ENCODE results near the gene PRKAR2A.
"Not testable (repeated sequence)": the region's sequence is repeated elsewhere in the genome, so short reads cannot be mapped to it uniquely, and the experiment has no call there.

PRKAR2A gene

GRCh38 chr3:48733752-48734518, 113.7 kb downstream of the PRKAR2A start:
- not testable (repeated sequence) for DNase-seq (ENCODE audit: low read depth in 2 of 2)

DNA sequence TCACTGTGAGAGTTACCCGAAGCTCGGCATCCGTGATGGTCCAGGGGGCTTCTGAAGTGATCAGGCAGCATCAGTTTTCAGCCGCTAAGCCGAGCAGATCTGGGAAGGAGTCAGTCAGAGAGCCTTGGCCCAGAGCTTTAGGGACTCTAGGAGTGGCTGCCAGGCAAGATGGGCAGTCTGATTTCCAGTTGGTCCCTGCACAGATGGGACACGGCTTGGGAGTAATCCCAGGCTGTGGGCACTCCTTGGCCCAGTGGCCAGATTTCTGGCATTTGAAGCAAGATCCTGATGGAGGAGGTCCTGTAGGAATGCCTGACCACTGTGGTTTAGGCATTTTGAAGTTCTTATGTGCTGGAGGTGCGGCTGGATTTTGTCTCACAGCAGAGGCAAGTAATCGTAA, 120.2 kb downstream of the PRKAR2A start:
- no peak for DNase-seq (ENCODE audit: low read depth in 2 of 2)

GRCh38 chr3:48725185-48725855, 122.4 kb downstream of the PRKAR2A start:
- not testable (repeated sequence) for DNase-seq (ENCODE audit: low read depth in 2 of 2)

DNA sequence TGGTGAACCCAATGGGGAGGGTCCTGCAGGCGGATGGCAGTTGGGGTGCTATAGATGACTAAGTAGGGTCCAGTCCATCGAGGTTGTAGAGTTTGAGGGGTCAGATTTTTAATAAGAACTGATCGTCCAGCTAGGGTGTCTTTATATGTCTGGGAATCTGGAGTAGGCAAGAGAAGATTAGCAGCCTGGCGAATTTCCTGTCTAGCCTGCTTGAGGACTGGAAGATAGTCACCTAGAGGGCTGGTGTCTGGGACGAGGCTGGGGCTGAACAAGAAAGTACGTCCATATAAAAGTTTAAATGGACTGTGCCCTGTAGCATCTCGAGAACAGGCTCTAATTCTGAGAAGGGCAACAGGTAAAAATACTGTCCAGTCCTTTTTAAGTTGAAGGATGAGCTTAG, 123.9 kb downstream of the PRKAR2A start:
- no peak for DNase-seq (ENCODE audit: low read depth in 2 of 2)

GRCh38 chr3:48723293-48723692, 124.4 kb downstream of the PRKAR2A start:
- DNase-seq (ENCODE audit: low read depth in 2 of 2): not testable (repeated sequence)

DNA sequence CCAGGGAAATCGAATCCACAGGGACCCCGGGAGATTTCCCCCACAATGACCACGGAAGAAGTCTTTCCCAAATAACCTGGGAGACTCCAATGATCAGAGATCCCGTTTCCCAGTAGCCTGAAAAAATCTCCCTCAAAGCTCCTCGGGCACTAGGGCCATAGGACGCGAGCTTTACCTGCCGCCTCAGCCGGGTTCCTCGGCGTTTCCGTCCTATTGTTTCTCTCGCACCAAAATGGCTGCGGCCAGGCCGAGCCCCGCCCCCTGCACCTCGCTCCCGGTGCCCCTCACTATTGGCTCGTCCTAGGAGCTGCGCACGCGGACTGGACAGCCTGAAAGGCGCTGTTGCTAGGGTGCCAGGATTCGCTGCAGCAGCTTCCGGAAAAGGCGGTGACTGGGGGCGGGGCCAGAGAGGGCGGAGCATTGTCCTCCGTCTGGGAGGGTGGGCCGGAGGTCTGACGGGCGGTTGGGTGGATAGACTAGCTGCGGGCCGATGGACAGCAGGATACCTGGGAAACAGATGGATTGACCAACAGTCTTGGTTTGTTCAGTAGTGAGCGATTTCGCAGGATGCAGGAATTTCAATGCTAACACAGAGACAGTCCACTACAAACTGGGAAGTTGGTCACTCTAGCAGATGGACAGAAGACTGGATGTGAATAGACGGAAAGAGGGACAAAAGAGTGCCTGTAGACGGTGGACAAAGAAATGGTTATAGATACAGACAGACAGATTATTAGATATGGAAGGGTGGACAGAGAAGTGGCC, 130.5 kb downstream of the PRKAR2A start, which contains the start of gene IP6K2:
Gene IP6K2, minus strand, starts transcription at position 240 of the 765 bp plus-strand sequence. CDS start 21,930 bp downstream, outside the sequence.
- DNase-seq (ENCODE audit: low read depth in 2 of 2): peak; percentile 98

DNA sequence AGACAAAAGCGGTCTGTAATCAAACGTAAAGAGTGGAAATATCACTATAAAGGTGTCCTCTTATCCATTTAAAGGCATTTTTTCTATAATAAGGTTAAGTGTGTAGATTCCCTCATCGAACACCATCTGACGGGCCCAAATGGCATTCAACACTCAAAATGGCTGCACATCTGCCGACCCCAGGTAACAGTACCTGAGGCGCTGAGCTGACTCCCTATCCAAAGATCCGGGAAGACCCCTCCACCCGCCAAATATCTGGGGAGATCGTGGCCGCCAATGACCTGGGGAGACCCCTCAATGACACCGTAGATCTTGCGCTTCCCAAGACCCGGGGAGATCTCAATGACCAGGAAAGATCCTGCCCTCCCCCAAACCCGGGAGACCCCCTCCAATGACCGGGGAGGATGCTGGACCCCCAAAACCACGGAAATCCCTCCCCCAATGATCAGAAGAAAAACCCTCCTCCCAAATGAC, 131.1 kb downstream of the PRKAR2A start:
- no peak for DNase-seq (ENCODE audit: low read depth in 2 of 2)

DNA sequence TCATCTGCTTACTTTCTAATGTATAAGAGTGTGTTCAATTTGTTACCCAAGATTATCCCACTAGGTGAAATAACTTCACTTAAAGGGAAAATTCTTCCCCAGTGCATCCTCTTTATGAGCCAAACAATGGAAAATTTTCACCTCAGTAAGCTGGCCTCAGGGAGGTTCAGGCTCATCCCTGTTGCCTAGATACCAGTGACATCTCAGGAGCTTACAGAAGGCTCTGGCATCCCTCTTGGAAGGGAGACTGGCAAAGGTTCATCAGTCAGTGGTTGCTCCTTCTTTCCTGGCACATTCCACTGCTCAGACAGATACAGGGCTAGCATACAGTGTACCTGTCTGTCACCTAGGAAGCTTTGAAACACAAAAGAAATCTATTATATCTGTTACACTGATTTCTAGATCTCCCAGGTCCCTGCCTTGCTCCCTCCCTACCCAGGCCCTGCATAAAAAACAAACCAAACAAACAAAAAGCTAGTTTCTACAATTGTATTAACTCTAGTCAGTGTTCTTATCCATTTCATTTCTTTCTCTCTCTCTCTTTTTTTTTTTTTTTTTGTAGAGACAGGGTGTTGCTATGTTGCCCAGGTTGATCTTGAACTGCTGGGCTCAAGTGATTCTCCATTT, 132.4 kb downstream of the PRKAR2A start:
- DNase-seq (ENCODE audit: low read depth in 2 of 2): no peak

GRCh38 chr3:48711727-48712126, 135.9 kb downstream of the PRKAR2A start:
- DNase-seq (ENCODE audit: low read depth in 2 of 2): no peak

GRCh38 chr3:48709051-48709461, 138.6 kb downstream of the PRKAR2A start:
- no peak for DNase-seq (ENCODE audit: low read depth in 2 of 2)

DNA sequence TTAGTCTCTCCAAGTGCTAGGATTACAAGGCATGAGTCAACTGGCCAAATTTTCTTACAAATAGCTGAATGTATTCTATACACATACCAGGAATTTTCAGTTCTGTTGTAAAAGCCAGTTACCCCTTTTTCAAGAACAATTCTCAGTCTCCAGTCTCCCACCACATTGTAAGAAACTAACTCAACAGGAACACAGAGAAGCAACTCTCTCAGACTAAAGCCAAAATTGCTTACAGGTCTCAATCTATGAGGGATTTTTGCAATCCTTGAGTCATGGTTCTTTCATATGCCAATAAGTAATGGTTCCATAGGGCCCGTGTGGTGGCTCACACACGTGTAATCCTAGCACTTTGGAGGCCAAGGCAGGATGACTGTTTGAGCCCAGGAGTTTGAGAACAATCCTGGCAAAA, 139.2 kb downstream of the PRKAR2A start:
- no peak for DNase-seq (ENCODE audit: low read depth in 2 of 2)

DNA sequence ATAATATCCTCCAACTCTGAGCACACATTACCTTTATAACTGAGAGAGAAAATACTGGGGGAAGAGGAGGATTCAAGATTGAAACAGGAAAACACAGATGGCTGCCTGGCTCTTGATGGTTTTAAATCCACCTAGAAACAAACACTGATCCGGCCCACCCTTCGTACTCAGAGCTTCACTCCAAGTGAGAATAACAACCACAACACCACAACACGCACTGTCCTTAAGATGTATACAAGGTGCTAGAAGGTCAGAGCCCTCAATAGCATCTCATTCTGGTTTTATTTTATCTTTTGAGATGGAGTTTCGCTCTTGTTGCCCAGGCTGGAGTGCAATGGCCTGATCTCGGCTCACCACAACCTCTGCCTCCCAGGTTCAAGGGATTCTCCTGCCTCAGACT, 140.5 kb downstream of the PRKAR2A start:
- DNase-seq (ENCODE audit: low read depth in 2 of 2): no peak

DNA sequence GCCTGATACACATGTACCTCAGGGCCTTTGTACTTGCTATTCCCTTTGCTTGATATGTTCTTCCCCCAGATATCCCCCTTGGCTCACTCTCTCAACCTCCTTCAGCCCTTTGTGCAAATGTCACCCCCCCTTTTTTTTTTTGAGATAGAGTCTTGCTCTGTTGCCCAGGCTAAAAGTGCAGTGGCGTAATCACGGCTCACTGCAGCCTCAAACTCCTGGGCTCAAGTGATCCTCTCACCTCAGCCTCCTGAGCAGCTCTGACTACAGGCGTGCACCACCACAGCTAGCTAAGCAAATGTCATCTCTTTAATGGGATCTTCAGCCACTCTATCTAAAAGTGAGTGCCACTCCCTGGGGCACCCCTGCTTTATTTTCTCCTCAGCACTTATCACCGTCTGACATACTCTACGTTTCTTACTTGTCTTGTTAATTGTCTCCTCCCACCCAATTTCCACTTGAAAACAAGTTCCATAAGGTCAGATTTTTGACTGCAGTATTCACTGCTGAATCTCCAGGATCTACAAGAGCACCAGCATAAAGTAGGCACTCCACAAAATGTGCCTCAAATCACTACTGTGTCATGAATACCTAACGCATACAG, 145.3 kb downstream of the PRKAR2A start:
- DNase-seq (ENCODE audit: low read depth in 2 of 2): no peak

DNA sequence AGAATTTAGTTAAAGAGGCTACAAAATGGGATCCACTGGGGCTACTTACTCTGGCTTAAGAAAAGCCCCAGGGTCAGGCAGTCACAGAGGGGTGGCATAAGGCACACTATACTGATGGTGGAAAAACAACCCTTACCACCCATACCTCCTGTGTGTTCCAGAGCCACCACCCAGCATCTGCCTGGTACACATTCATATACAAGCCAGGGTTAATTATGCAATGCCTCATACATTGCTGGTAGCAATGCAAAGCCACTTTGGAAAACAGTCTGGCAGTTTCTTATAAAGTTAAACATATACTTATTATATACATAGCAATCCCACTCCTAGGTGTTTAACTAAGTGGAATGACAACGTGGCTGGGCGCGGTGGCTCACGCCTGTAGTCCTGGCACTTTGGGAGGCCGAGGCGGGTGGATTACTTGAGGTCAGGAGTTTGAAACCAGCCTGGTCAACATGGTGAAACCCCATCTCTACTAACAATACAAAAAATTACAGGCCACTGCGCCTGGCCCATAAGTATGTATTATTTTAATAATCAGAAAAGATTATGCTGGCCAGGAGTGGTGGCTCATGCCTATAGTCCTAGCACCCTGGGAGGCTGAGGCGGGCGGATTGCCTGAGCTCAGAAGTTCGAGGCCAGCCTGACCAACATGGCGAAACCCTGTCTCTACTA, 146.8 kb downstream of the PRKAR2A start:
- no peak for DNase-seq (ENCODE audit: low read depth in 2 of 2)

DNA sequence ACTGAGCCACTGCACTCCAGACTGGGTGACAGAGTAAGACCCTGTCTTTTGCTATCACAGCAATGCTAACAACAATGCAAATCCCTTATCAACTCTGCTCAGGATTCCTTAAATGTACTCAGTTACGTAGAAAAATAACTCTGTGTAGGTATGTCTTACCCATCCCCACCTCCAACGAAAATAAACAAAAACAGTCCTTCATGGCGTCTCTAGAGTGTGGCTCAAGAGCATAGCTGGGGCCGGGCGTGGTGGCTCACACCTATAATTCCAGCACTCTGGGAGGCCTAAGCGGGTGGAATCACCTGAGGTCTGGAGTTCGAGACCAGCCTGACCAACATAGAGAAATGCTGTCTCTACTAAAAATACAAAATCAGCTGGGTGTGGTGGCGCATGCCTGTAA, 148.8 kb downstream of the PRKAR2A start:
- DNase-seq (ENCODE audit: low read depth in 2 of 2): no peak

GRCh38 chr3:48697952-48698351, 149.7 kb downstream of the PRKAR2A start:
- DNase-seq (ENCODE audit: low read depth in 2 of 2): no peak

DNA sequence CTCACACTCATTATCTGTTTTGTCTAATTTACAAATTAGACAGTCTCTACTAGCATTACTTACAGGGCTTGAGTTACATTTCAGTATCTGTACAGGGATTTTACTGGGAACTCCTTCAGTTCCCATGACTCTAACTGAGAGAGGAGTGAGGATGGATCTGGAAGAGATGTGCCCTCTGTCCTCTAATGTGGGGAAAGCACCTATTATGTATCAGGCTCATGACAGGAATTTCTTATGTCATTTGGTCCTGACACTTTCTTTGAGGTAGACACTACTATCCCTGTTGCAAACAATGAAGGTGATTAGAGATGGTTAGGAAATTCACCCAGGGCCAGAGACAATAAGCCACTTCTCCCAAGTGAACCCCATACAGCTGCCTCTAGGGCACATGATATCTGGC, 151.1 kb downstream of the PRKAR2A start:
- no peak for DNase-seq (ENCODE audit: low read depth in 2 of 2)
